ENCODE measurements around the gene RNF208.

RNF208 gene

GRCh38 chr9:137175345-137175961 is 46.6 kb downstream of the RNF208 start:
- TF ChIP-seq, protein P1, sequence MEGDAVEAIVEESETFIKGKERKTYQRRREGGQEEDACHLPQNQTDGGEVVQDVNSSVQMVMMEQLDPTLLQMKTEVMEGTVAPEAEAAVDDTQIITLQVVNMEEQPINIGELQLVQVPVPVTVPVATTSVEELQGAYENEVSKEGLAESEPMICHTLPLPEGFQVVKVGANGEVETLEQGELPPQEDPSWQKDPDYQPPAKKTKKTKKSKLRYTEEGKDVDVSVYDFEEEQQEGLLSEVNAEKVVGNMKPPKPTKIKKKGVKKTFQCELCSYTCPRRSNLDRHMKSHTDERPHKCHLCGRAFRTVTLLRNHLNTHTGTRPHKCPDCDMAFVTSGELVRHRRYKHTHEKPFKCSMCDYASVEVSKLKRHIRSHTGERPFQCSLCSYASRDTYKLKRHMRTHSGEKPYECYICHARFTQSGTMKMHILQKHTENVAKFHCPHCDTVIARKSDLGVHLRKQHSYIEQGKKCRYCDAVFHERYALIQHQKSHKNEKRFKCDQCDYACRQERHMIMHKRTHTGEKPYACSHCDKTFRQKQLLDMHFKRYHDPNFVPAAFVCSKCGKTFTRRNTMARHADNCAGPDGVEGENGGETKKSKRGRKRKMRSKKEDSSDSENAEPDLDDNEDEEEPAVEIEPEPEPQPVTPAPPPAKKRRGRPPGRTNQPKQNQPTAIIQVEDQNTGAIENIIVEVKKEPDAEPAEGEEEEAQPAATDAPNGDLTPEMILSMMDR (IDR thresholded peaks at IDR 0.05; ENCODE audit: unreplicated experiment in 3 of 3): peak in 1 of 3 experiments; percentile 16

GRCh38 chr9:137174722-137175293 is 47.2 kb downstream of the RNF208 start:
- H3K9me3 Mint-ChIP-seq: no peaks in the 10 kb centered on the region
- H3K27me3 Mint-ChIP-seq (ENCODE audit: low read depth): peaks cover 50% of the 10 kb centered on the region
- no peak overlapping the region for H3K4me3 Mint-ChIP-seq
- no peaks in the 10 kb centered on the region for H3K4me1 Mint-ChIP-seq
- no peak overlapping the region for H3K27ac Mint-ChIP-seq
- TF ChIP-seq, protein P1 (IDR thresholded peaks at IDR 0.05; ENCODE audit: unreplicated experiment in 3 of 3): no peak
- peaks cover 13% of the 10 kb centered on the region for H3K36me3 Mint-ChIP-seq (ENCODE audit: low read depth)

More at GRCh38 chr9:137175345-137175961, 46.6 kb downstream of the RNF208 start:
- Mint-ChIP-seq H3K9me3 (no peaks in the 10 kb centered on the region), H3K4me1 (no peaks in the 10 kb centered on the region), H3K27me3 (ENCODE audit: low read depth) (peaks cover 44% of the 10 kb centered on the region), H3K4me3 (no peak overlapping the region), H3K27ac (no peak overlapping the region), H3K36me3 (ENCODE audit: low read depth) (peaks cover 13% of the 10 kb centered on the region)

DNA sequence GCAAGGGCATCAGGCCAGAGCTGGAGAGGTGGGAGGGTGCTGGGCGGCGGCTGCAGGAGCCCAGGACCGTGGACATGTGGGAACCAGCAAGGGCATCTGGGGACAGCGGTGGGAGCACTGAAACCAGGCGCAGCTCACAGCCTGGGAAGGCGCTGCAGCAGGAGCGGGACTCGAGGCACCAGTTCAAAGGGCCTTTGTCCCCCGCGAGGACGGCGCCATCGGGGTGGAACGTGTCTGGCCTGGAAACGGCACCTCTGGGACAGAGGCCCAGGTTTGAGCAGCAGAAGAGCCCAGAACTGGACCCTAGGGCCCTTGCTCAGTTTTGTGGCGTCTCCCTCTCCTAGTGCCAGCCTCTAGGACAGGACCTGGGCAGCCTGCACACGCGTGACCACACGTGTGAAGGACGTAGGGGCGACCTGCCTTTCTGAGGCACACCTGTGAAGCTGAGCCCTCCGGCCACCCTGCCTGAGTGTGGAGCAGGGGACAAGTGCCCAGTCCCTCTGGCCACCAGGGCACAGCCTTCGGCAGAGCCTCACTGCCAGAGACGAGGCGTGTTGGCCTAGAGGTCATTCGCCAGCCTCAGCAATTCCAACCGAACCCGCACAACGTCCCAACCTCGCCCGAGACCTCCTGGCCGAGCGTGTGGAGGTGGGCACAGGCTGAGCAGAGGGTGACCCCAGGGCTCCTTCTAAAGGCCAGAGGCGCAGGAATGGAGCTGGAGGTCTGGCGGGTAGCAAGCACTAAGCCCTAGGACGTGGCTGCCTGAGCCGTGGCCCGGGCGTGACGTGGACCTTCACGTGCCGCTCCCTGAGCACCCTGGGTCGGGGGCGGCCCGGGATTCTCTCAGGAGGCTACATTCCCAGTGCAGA is 48.0 kb downstream of the RNF208 start:
- H3K4me3 Mint-ChIP-seq: no peak overlapping the region
- H3K4me1 Mint-ChIP-seq: no peaks in the 10 kb centered on the region
- H3K36me3 Mint-ChIP-seq (ENCODE audit: low read depth): peaks cover 10% of the 10 kb centered on the region
- no peak overlapping the region for H3K27ac Mint-ChIP-seq
- peaks cover 52% of the 10 kb centered on the region for H3K27me3 Mint-ChIP-seq (ENCODE audit: low read depth)
- TF ChIP-seq, protein P1 (IDR thresholded peaks at IDR 0.05; ENCODE audit: unreplicated experiment in 3 of 3): no peak
- H3K9me3 Mint-ChIP-seq: no peaks in the 10 kb centered on the region

GRCh38 chr9:137172901-137173795 is 48.9 kb downstream of the RNF208 start:
- Mint-ChIP-seq H3K27ac (no peak overlapping the region), H3K27me3 (ENCODE audit: low read depth) (peaks cover 59% of the 10 kb centered on the region), H3K36me3 (ENCODE audit: low read depth) (peaks cover 10% of the 10 kb centered on the region), H3K4me1 (no peaks in the 10 kb centered on the region), H3K9me3 (no peaks in the 10 kb centered on the region), H3K4me3 (no peak overlapping the region)
- TF ChIP-seq, protein P1 (IDR thresholded peaks at IDR 0.05; ENCODE audit: unreplicated experiment in 3 of 3): no peak

- Mint-ChIP-seq H3K36me3 (ENCODE audit: low read depth) (no peaks in the 10 kb centered on the region), H3K4me1 (no peaks in the 10 kb centered on the region), H3K27me3 (ENCODE audit: low read depth) (peaks cover 70% of the 10 kb centered on the region), H3K9me3 (no peaks in the 10 kb centered on the region), H3K4me3 (no peak overlapping the region), H3K27ac (no peak overlapping the region)
- TF ChIP-seq, protein P1 (IDR thresholded peaks at IDR 0.05; ENCODE audit: unreplicated experiment in 3 of 3): no peak
These were observed 50.7 kb downstream of the RNF208 start for GRCh38 chr9:137171149-137171900.

All from nephron (organoid).